ENCODE data around the gene LCE2A.
"Not testable (repeated sequence)": the region's sequence is repeated elsewhere in the genome, so short reads cannot be mapped to it uniquely, and the experiment has no call there.

Gene LCE2A

GRCh38 chr1:152681616-152682015 is 16.5 kb upstream of the LCE2A start:
- TF ChIP-seq TAF1 (IDR thresholded peaks at IDR 0.05; ENCODE audit: borderline replicate concordance, insufficient read depth, low read length): no peak
- TF ChIP-seq SIN3A (IDR thresholded peaks at IDR 0.05; ENCODE audit: borderline replicate concordance, insufficient read depth, low read length): no peak
- TF ChIP-seq, protein P1, sequence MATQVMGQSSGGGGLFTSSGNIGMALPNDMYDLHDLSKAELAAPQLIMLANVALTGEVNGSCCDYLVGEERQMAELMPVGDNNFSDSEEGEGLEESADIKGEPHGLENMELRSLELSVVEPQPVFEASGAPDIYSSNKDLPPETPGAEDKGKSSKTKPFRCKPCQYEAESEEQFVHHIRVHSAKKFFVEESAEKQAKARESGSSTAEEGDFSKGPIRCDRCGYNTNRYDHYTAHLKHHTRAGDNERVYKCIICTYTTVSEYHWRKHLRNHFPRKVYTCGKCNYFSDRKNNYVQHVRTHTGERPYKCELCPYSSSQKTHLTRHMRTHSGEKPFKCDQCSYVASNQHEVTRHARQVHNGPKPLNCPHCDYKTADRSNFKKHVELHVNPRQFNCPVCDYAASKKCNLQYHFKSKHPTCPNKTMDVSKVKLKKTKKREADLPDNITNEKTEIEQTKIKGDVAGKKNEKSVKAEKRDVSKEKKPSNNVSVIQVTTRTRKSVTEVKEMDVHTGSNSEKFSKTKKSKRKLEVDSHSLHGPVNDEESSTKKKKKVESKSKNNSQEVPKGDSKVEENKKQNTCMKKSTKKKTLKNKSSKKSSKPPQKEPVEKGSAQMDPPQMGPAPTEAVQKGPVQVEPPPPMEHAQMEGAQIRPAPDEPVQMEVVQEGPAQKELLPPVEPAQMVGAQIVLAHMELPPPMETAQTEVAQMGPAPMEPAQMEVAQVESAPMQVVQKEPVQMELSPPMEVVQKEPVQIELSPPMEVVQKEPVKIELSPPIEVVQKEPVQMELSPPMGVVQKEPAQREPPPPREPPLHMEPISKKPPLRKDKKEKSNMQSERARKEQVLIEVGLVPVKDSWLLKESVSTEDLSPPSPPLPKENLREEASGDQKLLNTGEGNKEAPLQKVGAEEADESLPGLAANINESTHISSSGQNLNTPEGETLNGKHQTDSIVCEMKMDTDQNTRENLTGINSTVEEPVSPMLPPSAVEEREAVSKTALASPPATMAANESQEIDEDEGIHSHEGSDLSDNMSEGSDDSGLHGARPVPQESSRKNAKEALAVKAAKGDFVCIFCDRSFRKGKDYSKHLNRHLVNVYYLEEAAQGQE (IDR thresholded peaks at IDR 0.05; ENCODE audit: insufficient read depth in 1 of 2, low read depth in 2 of 2, low read length in 2 of 2): no peak
- no peak for TF ChIP-seq FOXP2 (optimal IDR thresholded peaks at IDR 0.05; ENCODE audit: borderline replicate concordance, extremely low read depth, extremely low read length, insufficient read depth)
- TF ChIP-seq POLR2AphosphoS5 (IDR thresholded peaks at IDR 0.05; ENCODE audit: low read depth, low read length): no peak

- no peak for TF ChIP-seq SIN3A (IDR thresholded peaks at IDR 0.05; ENCODE audit: borderline replicate concordance, insufficient read depth, low read length)
- no peak for TF ChIP-seq FOXP2 (optimal IDR thresholded peaks at IDR 0.05; ENCODE audit: borderline replicate concordance, extremely low read depth, extremely low read length, insufficient read depth)
- TF ChIP-seq POLR2AphosphoS5 (IDR thresholded peaks at IDR 0.05; ENCODE audit: low read depth, low read length): no peak
- no peak for TF ChIP-seq TAF1 (IDR thresholded peaks at IDR 0.05; ENCODE audit: borderline replicate concordance, insufficient read depth, low read length)
- TF ChIP-seq, protein P1 (IDR thresholded peaks at IDR 0.05; ENCODE audit: insufficient read depth in 1 of 2, low read depth in 2 of 2, low read length in 2 of 2): no peak
Observed at GRCh38 chr1:152683846-152684245, 14.3 kb upstream of the LCE2A start.

DNA sequence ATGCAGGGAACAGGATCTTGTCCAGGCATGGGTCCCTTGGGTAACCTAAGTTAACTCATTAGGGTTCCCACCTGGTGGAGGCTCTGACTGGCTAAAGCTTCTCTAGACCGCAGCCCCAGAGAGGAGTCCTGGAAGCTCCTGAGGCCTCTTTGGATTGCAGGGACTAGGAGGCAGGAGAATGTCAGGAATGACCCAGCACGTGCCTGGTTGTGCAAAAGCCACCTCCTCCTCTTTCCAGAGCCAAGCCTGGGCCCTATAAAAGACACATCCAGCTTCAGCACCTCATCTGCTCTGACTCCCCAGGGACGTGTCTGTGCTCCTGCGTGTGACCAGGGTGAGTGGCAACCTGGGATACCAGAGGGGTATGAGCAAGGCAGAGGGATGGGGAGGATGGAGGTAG is 12.3 kb upstream of the LCE2A start, which contains the start of gene LCE2B:
Gene LCE2B (plus strand): TSS at position 301 of the 400 bp plus-strand sequence. CDS start 721 bp downstream, outside the sequence.
- TF ChIP-seq, protein P1 (IDR thresholded peaks at IDR 0.05; ENCODE audit: insufficient read depth in 1 of 2, low read depth in 2 of 2, low read length in 2 of 2): not testable (repeated sequence)
- TF ChIP-seq POLR2AphosphoS5 (IDR thresholded peaks at IDR 0.05; ENCODE audit: low read depth, low read length); FOXP2 (optimal IDR thresholded peaks at IDR 0.05; ENCODE audit: borderline replicate concordance, extremely low read depth, extremely low read length, insufficient read depth): not testable (repeated sequence)

DNA sequence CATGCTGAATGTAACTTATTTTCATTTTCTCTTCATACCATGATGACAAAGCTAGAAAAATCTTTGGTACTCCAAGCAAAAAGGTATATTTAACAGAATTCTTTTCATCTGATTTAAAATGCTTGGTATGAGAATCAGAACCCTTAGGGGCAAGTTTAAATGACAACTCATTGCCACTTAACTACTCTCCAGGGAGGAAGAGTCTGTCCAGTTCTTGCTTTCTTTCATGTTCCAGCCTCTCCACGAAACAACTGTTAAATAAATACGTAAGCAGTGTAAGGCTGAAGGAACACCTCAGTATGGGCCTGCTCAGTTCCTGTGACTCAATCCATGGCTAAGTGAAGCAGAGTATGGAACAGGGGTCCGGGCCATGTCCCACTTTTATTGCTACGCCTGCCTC is 1.6 kb downstream of the LCE2A start:
- TF ChIP-seq SIN3A (IDR thresholded peaks at IDR 0.05; ENCODE audit: borderline replicate concordance, insufficient read depth, low read length) (no peak), TAF1 (IDR thresholded peaks at IDR 0.05; ENCODE audit: borderline replicate concordance, insufficient read depth, low read length) (no peak), FOXP2 (optimal IDR thresholded peaks at IDR 0.05; ENCODE audit: borderline replicate concordance, extremely low read depth, extremely low read length, insufficient read depth) (no peak), POLR2AphosphoS5 (IDR thresholded peaks at IDR 0.05; ENCODE audit: low read depth, low read length) (no peak)

GRCh38 chr1:152707860-152708259 is 9.7 kb downstream of the LCE2A start, which contains the start of gene LCE4A:
TSS of gene LCE4A (plus strand) at chr1:152708160. CDS start at chr1:152709076, 916 bp downstream.
- no peak for TF ChIP-seq TAF1 (IDR thresholded peaks at IDR 0.05; ENCODE audit: borderline replicate concordance, insufficient read depth, low read length)
- TF ChIP-seq, protein P1 (IDR thresholded peaks at IDR 0.05; ENCODE audit: insufficient read depth in 1 of 2, low read depth in 2 of 2, low read length in 2 of 2): no peak
- TF ChIP-seq POLR2AphosphoS5 (IDR thresholded peaks at IDR 0.05; ENCODE audit: low read depth, low read length): no peak
- TF ChIP-seq FOXP2 (optimal IDR thresholded peaks at IDR 0.05; ENCODE audit: borderline replicate concordance, extremely low read depth, extremely low read length, insufficient read depth): no peak
- TF ChIP-seq SIN3A (IDR thresholded peaks at IDR 0.05; ENCODE audit: borderline replicate concordance, insufficient read depth, low read length): no peak

Data from PFSK-1 (cell line).